ENCODE measurements around the gene ATP10A. TPM values are rescaled to one million over a fixed set of nuclear protein-coding genes. Genes with fewer than 3 reads are reported as not detected.

The ATP10A gene
- total RNA-seq, 4 donors from 2014 or later = 3.8 to 7.1 (median 5.2) TPM

GRCh38 chr15:25670025-25670554 is 193.0 kb downstream of the ATP10A start:
- H3K27ac ChIP-seq = peak overlapping the region; percentile 1
- WGBS = 3% methylated on average over 10 of the region's 15 CpGs
- no peaks in the 10 kb centered on the region for H3K9me3 ChIP-seq
- TF ChIP-seq POLR2A (IDR thresholded peaks at IDR 0.05) = no peak
- TF ChIP-seq EP300 (IDR thresholded peaks at IDR 0.05) = no peak
- TF ChIP-seq, protein P1, sequence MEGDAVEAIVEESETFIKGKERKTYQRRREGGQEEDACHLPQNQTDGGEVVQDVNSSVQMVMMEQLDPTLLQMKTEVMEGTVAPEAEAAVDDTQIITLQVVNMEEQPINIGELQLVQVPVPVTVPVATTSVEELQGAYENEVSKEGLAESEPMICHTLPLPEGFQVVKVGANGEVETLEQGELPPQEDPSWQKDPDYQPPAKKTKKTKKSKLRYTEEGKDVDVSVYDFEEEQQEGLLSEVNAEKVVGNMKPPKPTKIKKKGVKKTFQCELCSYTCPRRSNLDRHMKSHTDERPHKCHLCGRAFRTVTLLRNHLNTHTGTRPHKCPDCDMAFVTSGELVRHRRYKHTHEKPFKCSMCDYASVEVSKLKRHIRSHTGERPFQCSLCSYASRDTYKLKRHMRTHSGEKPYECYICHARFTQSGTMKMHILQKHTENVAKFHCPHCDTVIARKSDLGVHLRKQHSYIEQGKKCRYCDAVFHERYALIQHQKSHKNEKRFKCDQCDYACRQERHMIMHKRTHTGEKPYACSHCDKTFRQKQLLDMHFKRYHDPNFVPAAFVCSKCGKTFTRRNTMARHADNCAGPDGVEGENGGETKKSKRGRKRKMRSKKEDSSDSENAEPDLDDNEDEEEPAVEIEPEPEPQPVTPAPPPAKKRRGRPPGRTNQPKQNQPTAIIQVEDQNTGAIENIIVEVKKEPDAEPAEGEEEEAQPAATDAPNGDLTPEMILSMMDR (IDR thresholded peaks at IDR 0.05) = no peak
- TF ChIP-seq POLR2AphosphoS5 (IDR thresholded peaks at IDR 0.05) = no peak
- no peak for DNase-seq (ENCODE audit: low spot score in 2 of 2)
- no peak overlapping the region for H3K4me3 ChIP-seq
- H3K4me1 ChIP-seq = peaks cover 42% of the 10 kb centered on the region
- H3K36me3 ChIP-seq = no peaks in the 10 kb centered on the region
- no peaks in the 10 kb centered on the region for H3K27me3 ChIP-seq

GRCh38 chr15:25668901-25669300 is 194.2 kb downstream of the ATP10A start:
- Histone ChIP-seq H3K9me3 (no peaks in the 10 kb centered on the region), H3K27me3 (no peaks in the 10 kb centered on the region), H3K4me3 (no peak overlapping the region), H3K27ac (no peak overlapping the region), H3K36me3 (no peaks in the 10 kb centered on the region), H3K4me1 (peaks cover 31% of the 10 kb centered on the region)
- WGBS = 67% methylated on average over 4 of the region's 4 CpGs
- no peak for DNase-seq (ENCODE audit: low spot score in 2 of 2)
- no peak for TF ChIP-seq EP300 (IDR thresholded peaks at IDR 0.05)
- TF ChIP-seq POLR2AphosphoS5 (IDR thresholded peaks at IDR 0.05) = no peak
- TF ChIP-seq, protein P1 (IDR thresholded peaks at IDR 0.05) = no peak
- TF ChIP-seq POLR2A (IDR thresholded peaks at IDR 0.05) = no peak

- H3K27me3 ChIP-seq = no peaks in the 10 kb centered on the region
- TF ChIP-seq EP300 (IDR thresholded peaks at IDR 0.05) (no peak), POLR2AphosphoS5 (IDR thresholded peaks at IDR 0.05) (no peak), POLR2A (IDR thresholded peaks at IDR 0.05) (no peak)
- TF ChIP-seq, protein P1 (IDR thresholded peaks at IDR 0.05) = no peak
- H3K36me3 ChIP-seq = no peaks in the 10 kb centered on the region
- H3K27ac ChIP-seq = no peak overlapping the region
- no peak overlapping the region for H3K4me3 ChIP-seq
- H3K9me3 ChIP-seq = no peaks in the 10 kb centered on the region
- peaks cover 25% of the 10 kb centered on the region for H3K4me1 ChIP-seq
- DNase-seq (ENCODE audit: low spot score in 2 of 2) = no peak
- 79% methylated on average over 11 of the region's 11 CpGs for WGBS
These were observed 194.8 kb downstream of the ATP10A start for GRCh38 chr15:25668236-25668795.

GRCh38 chr15:25667829-25668228 is 195.3 kb downstream of the ATP10A start:
- DNase-seq (ENCODE audit: low spot score in 2 of 2) = no peak
- Histone ChIP-seq H3K4me1 (peaks cover 21% of the 10 kb centered on the region), H3K27ac (no peak overlapping the region), H3K9me3 (no peaks in the 10 kb centered on the region), H3K27me3 (no peaks in the 10 kb centered on the region), H3K4me3 (no peak overlapping the region), H3K36me3 (no peaks in the 10 kb centered on the region)
- TF ChIP-seq POLR2AphosphoS5 (IDR thresholded peaks at IDR 0.05) (no peak), POLR2A (IDR thresholded peaks at IDR 0.05) (no peak), EP300 (IDR thresholded peaks at IDR 0.05) (no peak)
- TF ChIP-seq, protein P1 (IDR thresholded peaks at IDR 0.05) = no peak
- WGBS = 88% methylated on average over 9 of the region's 13 CpGs

DNA sequence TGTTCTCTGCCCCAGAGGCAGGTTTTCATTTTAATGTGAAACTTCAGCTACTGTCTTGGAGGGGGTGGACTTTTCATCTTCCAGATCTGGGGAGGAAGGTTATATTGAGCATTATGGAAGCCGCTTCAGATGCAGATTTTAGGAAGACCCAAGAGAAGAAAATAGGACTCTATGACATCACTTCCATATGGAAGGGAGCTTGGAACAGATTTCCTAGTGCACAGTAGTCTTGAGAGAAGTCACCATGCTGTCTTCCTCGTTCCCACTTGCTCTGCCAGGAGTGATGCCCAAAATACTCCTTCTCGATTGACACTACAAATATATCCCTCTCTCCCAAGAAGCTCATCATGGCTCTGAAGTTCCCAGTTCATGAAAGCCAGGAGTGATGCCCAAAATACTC is 197.2 kb downstream of the ATP10A start:
- H3K27me3 ChIP-seq = no peaks in the 10 kb centered on the region
- WGBS = 82% methylated on average over 3 of the region's 3 CpGs
- H3K4me3 ChIP-seq = no peak overlapping the region
- H3K9me3 ChIP-seq = no peaks in the 10 kb centered on the region
- H3K4me1 ChIP-seq = peaks cover 14% of the 10 kb centered on the region
- DNase-seq (ENCODE audit: low spot score in 2 of 2) = no peak
- H3K36me3 ChIP-seq = no peaks in the 10 kb centered on the region
- TF ChIP-seq POLR2A (IDR thresholded peaks at IDR 0.05) = no peak
- TF ChIP-seq, protein P1 (IDR thresholded peaks at IDR 0.05) = no peak
- no peak for TF ChIP-seq POLR2AphosphoS5 (IDR thresholded peaks at IDR 0.05)
- no peak for TF ChIP-seq EP300 (IDR thresholded peaks at IDR 0.05)
- H3K27ac ChIP-seq = no peak overlapping the region
